WTC11 (cell line): ENCODE data around the gene GAS2L1. TPM values are rescaled to one million over a fixed set of nuclear protein-coding genes. Genes with fewer than 3 reads are reported as not detected.

Experiments used
- ATAC-seq: fragments of 200-7000 bp; cut with Tn5 transposase; 2 replicates; pipeline ENCODE4 v1.10.0; 2021; ENCODE audit warnings: mild to moderate bottlenecking, moderate library complexity
- CTCF ChIA-PET: fragments of 300-600 bp; sonication (Branson Sonifier 250); formaldehyde crosslinking; loops from one replicate; lab custom pipeline; 2021; ENCODE audit warnings: antibody characterized with exemption; lab: Charles Lee
- POLR2A ChIA-PET: fragments of 350-600 bp; sonication (Branson Sonifier 250); formaldehyde crosslinking; loops from one replicate; lab custom pipeline; 2021; ENCODE audit warnings: antibody characterized with exemption; lab: Charles Lee
- DNase-seq: peaks from one replicate; pipeline ENCODE4 v3.0.0; 2021; ENCODE audit warnings: low spot score
- H3K27ac Mint-ChIP-seq: 2 replicates; pipeline ENCODE4 v1.8.0; 2021; ENCODE audit warnings: mixed read lengths
- H3K27me3 Mint-ChIP-seq: 2 replicates; pipeline ENCODE4 v1.8.0; 2021; ENCODE audit warnings: low read depth, mild to moderate bottlenecking, moderate library complexity, mixed read lengths
- H3K36me3 Mint-ChIP-seq: 2 replicates; pipeline ENCODE4 v1.8.0; 2021; ENCODE audit warnings: mixed read lengths
- H3K4me1 Mint-ChIP-seq: 2 replicates; pipeline ENCODE4 v1.8.0; 2022; ENCODE audit warnings: mixed read lengths
- H3K4me3 Mint-ChIP-seq: 2 replicates; pipeline ENCODE4 v1.8.0; 2021; ENCODE audit warnings: mild to moderate bottlenecking, moderate library complexity, mixed read lengths
- H3K9me3 Mint-ChIP-seq: 2 replicates; pipeline ENCODE4 v1.8.0; 2021; ENCODE audit warnings: mixed read lengths
- ATF1 ChIP-seq: sonication (generic); formaldehyde crosslinking; IDR thresholded peaks from 2 replicates; pipeline ENCODE4 v1.8.1; 2023; ENCODE audit warnings: mild to moderate bottlenecking, moderate library complexity, missing genetic modification reagents
- CTCF ChIP-seq: fragments of 200-600 bp; IDR thresholded peaks from 2 replicates; pipeline ENCODE4 v1.8.0; 2022; ENCODE audit warnings: antibody characterized with exemption
- ERG ChIP-seq: fragments of 250-450 bp; sonication (Bioruptor Pico); IDR thresholded peaks from 2 replicates; pipeline ENCODE4 v1.8.0; 2021; ENCODE audit warnings: mild to moderate bottlenecking
- IRF2 ChIP-seq: sonication (generic); formaldehyde crosslinking; IDR thresholded peaks from 2 replicates; pipeline ENCODE4 v1.8.0; 2022; ENCODE audit warnings: low read depth, missing genetic modification reagents, borderline replicate concordance
- JAZF1 ChIP-seq: fragments of 250-450 bp; sonication (Bioruptor Pico); IDR thresholded peaks from 2 replicates; pipeline ENCODE4 v1.9.0; 2021; ENCODE audit warnings: moderate library complexity, mild to moderate bottlenecking, inconsistent platforms
- RELA ChIP-seq: sonication (generic); formaldehyde crosslinking; IDR thresholded peaks from 2 replicates; pipeline ENCODE4 v1.8.1; 2022; ENCODE audit warnings: missing genetic modification reagents, mild to moderate bottlenecking, borderline replicate concordance
- TEAD1 ChIP-seq: sonication (generic); formaldehyde crosslinking; IDR thresholded peaks from 2 replicates; pipeline ENCODE4 v1.8.0; 2022; ENCODE audit warnings: mild to moderate bottlenecking, missing genetic modification reagents
- USF1 ChIP-seq: sonication (generic); formaldehyde crosslinking; IDR thresholded peaks from 2 replicates; pipeline ENCODE4 v1.8.0; 2022; ENCODE audit warnings: mild to moderate bottlenecking, missing genetic modification reagents
- ZBTB21 ChIP-seq: sonication (generic); formaldehyde crosslinking; IDR thresholded peaks from 2 replicates; pipeline ENCODE4 v1.8.1; 2023; ENCODE audit warnings: mild to moderate bottlenecking, missing genetic modification reagents, borderline replicate concordance
- ZNF121 ChIP-seq: sonication (generic); formaldehyde crosslinking; IDR thresholded peaks from 2 replicates; pipeline ENCODE4 v1.8.0; 2023; ENCODE audit warnings: missing genetic modification reagents
- ZNF396 ChIP-seq: fragments of 250-450 bp; sonication (Bioruptor Pico); IDR thresholded peaks from 2 replicates; pipeline ENCODE4 v1.8.0; 2021; ENCODE audit warnings: mild to moderate bottlenecking, moderate library complexity, borderline replicate concordance
- ZNF425 ChIP-seq: fragments of 250-450 bp; sonication (Bioruptor Pico); conservative IDR thresholded peaks from 2 replicates; pipeline ENCODE4 v1.9.0; 2021; ENCODE audit warnings: mild to moderate bottlenecking
- total RNA-seq: library from RNA; stranded (reverse); gene quantifications from 3 replicates; pipeline ENCODE4 v1.2.3, GENCODE V29; 2021
- TF ChIP-seq, protein P1 (sequence below): sonication (generic); formaldehyde crosslinking; IDR thresholded peaks from 2 replicates; pipeline ENCODE4 v1.8.1; 2022; ENCODE audit warnings: low read depth, mild to moderate bottlenecking, moderate library complexity, missing genetic modification reagents, borderline replicate concordance
- TF ChIP-seq, protein P2 (sequence below): fragments of 250-450 bp; sonication (Bioruptor Pico); IDR thresholded peaks from 2 replicates; pipeline ENCODE4 v1.9.0; 2021; ENCODE audit warnings: mild to moderate bottlenecking, borderline replicate concordance
- TF ChIP-seq, protein P3 (sequence below): sonication (generic); formaldehyde crosslinking; IDR thresholded peaks from 2 replicates; pipeline ENCODE4 v1.8.1; 2023; ENCODE audit warnings: mild to moderate bottlenecking, missing genetic modification reagents
- TF ChIP-seq, protein P4 (sequence below): sonication (generic); formaldehyde crosslinking; IDR thresholded peaks from 2 replicates; pipeline ENCODE4 v1.8.1; 2023; ENCODE audit warnings: mild to moderate bottlenecking, moderate library complexity, missing genetic modification reagents

GAS2L1 gene
- total RNA-seq, 1 experiment from 2014 or later: 19.9 TPM

DNA sequence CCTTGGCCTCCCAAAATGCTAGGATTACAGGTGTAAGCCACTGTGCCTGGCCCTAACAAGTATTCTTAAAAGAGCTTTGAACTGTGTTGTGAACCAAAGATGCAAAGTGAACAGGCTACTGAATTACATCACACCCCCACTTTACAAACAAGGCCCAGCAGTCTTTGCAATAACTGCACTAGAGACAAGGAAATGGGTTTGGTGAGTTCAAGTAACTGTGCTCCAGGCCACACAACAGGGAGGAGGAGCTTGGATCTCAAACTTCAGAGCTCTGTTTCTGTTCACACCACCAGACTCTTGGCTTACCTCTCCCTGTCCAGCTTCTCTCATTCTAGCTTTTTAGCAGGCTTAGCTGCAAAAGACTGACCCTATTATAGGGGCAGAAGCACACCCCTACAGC lies 39.5 kb downstream of the GAS2L1 start:
- Mint-ChIP-seq H3K36me3 (peaks cover 63% of the 10 kb centered on the region), H3K27ac (no peak overlapping the region), H3K4me3 (no peak overlapping the region), H3K9me3 (no peaks in the 10 kb centered on the region), H3K4me1 (no peaks in the 10 kb centered on the region), H3K27me3 (no peaks in the 10 kb centered on the region)
- ATAC-seq (no peak), DNase-seq (no peak)
- POLR2A ChIA-PET: interaction anchor here (0.5 kb wide), 1 partner anchor 951 kb away, joined by 4 read pairs; no protein-coding TSS in a partner anchor
- TF ChIP-seq, protein P1, sequence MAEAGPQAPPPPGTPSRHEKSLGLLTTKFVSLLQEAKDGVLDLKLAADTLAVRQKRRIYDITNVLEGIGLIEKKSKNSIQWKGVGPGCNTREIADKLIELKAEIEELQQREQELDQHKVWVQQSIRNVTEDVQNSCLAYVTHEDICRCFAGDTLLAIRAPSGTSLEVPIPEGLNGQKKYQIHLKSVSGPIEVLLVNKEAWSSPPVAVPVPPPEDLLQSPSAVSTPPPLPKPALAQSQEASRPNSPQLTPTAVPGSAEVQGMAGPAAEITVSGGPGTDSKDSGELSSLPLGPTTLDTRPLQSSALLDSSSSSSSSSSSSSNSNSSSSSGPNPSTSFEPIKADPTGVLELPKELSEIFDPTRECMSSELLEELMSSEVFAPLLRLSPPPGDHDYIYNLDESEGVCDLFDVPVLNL: no peak
- TF ChIP-seq USF1 (CRISPR knock-in tag): no peak
- CTCF ChIA-PET: no interaction called here

DNA sequence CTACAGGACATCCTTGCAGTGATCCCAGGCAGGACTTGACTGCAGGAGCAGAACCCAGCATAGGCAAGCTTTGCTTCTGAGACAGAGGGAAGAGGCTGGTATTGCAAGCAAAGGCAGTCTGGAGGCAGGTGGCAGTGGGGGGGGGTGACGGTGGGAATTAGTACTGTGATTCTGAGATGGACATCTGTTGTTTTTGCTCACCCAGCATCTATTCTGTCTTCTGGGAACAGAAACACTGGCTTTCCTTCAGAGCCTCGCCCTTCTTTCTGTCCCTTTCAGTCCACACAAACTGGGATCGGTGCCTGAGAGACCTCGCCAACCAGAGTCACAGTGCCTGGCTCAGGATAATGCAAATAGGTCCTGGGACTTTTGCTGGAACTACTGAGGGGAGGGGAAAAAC lies 40.2 kb downstream of the GAS2L1 start:
- Mint-ChIP-seq H3K4me1 (no peaks in the 10 kb centered on the region), H3K27me3 (no peaks in the 10 kb centered on the region), H3K9me3 (no peaks in the 10 kb centered on the region), H3K4me3 (no peak overlapping the region), H3K27ac (no peak overlapping the region; the same call in 1 of the 2 replicates), H3K36me3 (peaks cover 67% of the 10 kb centered on the region)
- ChIA-PET POLR2A (interaction anchor here (0.5 kb wide), 1 partner anchor 951 kb away, joined by 4 read pairs; no protein-coding TSS in a partner anchor), CTCF (no interaction called here)
- DNase-seq (no peak), ATAC-seq (no peak)
- TF ChIP-seq JAZF1 (no peak), ZNF425 (no peak), IRF2 (CRISPR knock-in tag) (no peak), RELA (CRISPR knock-in tag) (no peak), ZBTB21 (CRISPR knock-in tag) (no peak), ERG (CRISPR knock-in tag) (no peak), CTCF (no peak), ZNF121 (CRISPR knock-in tag) (no peak), ZNF396 (no peak), TEAD1 (CRISPR knock-in tag) (no peak), ATF1 (CRISPR knock-in tag) (no peak)
- TF ChIP-seq, protein P2, sequence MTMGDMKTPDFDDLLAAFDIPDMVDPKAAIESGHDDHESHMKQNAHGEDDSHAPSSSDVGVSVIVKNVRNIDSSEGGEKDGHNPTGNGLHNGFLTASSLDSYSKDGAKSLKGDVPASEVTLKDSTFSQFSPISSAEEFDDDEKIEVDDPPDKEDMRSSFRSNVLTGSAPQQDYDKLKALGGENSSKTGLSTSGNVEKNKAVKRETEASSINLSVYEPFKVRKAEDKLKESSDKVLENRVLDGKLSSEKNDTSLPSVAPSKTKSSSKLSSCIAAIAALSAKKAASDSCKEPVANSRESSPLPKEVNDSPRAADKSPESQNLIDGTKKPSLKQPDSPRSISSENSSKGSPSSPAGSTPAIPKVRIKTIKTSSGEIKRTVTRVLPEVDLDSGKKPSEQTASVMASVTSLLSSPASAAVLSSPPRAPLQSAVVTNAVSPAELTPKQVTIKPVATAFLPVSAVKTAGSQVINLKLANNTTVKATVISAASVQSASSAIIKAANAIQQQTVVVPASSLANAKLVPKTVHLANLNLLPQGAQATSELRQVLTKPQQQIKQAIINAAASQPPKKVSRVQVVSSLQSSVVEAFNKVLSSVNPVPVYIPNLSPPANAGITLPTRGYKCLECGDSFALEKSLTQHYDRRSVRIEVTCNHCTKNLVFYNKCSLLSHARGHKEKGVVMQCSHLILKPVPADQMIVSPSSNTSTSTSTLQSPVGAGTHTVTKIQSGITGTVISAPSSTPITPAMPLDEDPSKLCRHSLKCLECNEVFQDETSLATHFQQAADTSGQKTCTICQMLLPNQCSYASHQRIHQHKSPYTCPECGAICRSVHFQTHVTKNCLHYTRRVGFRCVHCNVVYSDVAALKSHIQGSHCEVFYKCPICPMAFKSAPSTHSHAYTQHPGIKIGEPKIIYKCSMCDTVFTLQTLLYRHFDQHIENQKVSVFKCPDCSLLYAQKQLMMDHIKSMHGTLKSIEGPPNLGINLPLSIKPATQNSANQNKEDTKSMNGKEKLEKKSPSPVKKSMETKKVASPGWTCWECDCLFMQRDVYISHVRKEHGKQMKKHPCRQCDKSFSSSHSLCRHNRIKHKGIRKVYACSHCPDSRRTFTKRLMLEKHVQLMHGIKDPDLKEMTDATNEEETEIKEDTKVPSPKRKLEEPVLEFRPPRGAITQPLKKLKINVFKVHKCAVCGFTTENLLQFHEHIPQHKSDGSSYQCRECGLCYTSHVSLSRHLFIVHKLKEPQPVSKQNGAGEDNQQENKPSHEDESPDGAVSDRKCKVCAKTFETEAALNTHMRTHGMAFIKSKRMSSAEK (CRISPR knock-in tag): no peak
- TF ChIP-seq, protein P3, sequence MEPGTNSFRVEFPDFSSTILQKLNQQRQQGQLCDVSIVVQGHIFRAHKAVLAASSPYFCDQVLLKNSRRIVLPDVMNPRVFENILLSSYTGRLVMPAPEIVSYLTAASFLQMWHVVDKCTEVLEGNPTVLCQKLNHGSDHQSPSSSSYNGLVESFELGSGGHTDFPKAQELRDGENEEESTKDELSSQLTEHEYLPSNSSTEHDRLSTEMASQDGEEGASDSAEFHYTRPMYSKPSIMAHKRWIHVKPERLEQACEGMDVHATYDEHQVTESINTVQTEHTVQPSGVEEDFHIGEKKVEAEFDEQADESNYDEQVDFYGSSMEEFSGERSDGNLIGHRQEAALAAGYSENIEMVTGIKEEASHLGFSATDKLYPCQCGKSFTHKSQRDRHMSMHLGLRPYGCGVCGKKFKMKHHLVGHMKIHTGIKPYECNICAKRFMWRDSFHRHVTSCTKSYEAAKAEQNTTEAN: no peak
- TF ChIP-seq, protein P4, sequence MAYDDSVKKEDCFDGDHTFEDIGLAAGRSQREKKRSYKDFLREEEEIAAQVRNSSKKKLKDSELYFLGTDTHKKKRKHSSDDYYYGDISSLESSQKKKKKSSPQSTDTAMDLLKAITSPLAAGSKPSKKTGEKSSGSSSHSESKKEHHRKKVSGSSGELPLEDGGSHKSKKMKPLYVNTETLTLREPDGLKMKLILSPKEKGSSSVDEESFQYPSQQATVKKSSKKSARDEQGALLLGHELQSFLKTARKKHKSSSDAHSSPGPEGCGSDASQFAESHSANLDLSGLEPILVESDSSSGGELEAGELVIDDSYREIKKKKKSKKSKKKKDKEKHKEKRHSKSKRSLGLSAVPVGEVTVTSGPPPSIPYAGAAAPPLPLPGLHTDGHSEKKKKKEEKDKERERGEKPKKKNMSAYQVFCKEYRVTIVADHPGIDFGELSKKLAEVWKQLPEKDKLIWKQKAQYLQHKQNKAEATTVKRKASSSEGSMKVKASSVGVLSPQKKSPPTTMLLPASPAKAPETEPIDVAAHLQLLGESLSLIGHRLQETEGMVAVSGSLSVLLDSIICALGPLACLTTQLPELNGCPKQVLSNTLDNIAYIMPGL: no peak
